ENCODE data around the gene NHSL2. TPM values are rescaled to one million over a fixed set of nuclear protein-coding genes. Genes with fewer than 3 reads are reported as not detected.

Gene NHSL2
- total and polyA plus RNA-seq, 2 experiments from 2014 or later = 4.7 to 9.5 TPM

DNA sequence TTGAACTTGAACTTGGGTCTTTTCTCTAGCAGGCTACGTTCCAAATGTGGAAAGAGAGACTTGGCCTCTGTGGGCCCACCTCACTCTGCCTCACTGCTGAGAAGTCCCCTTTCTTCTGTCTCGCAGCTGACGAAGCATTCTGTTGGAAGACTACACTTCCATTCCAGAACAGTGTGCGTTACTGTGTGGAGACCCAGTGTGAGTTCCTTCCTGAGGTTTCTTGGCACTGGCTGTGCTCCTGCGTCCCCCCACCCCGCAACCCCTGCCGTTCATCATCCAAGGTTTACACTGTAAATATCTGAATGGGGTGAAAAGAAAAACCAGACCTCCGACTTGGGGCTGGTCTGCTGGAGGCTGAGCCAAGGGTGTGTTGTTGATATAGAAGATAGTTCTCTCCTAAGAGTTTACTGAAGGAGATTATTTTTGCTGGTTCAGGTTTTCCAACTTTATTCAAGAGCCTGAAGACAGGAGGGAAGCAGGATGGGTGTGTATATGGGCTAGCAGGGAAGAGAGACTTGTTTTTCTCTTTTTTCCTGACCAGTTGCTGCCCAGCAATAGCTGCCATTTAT is 34.7 kb downstream of the NHSL2 start:
- no peak for TF ChIP-seq JUNB (IDR thresholded peaks at IDR 0.05; ENCODE audit: unreplicated experiment)
- no peak for TF ChIP-seq ZNF331 (CRISPR knock-in tag; IDR thresholded peaks at IDR 0.05; ENCODE audit: low read depth)
- no peak for TF ChIP-seq NANOG (IDR thresholded peaks at IDR 0.05; ENCODE audit: borderline replicate concordance)
- TF ChIP-seq CTCF (conservative IDR thresholded peaks at IDR 0.05; ENCODE audit: low read depth in 2 of 2) = no peak
- TF ChIP-seq CREB1 (CRISPR knock-in tag; IDR thresholded peaks at IDR 0.05; ENCODE audit: low read depth) = no peak
- no peak for TF ChIP-seq ETS1 (IDR thresholded peaks at IDR 0.05)
- TF ChIP-seq POLR2AphosphoS5 (IDR thresholded peaks at IDR 0.05; ENCODE audit: low read depth) = no peak
- TF ChIP-seq ZNF114 (CRISPR knock-in tag; IDR thresholded peaks at IDR 0.05) = no peak
- no peak for TF ChIP-seq STAT1 (IDR thresholded peaks at IDR 0.05; ENCODE audit: unreplicated experiment)
- TF ChIP-seq, protein P1, sequence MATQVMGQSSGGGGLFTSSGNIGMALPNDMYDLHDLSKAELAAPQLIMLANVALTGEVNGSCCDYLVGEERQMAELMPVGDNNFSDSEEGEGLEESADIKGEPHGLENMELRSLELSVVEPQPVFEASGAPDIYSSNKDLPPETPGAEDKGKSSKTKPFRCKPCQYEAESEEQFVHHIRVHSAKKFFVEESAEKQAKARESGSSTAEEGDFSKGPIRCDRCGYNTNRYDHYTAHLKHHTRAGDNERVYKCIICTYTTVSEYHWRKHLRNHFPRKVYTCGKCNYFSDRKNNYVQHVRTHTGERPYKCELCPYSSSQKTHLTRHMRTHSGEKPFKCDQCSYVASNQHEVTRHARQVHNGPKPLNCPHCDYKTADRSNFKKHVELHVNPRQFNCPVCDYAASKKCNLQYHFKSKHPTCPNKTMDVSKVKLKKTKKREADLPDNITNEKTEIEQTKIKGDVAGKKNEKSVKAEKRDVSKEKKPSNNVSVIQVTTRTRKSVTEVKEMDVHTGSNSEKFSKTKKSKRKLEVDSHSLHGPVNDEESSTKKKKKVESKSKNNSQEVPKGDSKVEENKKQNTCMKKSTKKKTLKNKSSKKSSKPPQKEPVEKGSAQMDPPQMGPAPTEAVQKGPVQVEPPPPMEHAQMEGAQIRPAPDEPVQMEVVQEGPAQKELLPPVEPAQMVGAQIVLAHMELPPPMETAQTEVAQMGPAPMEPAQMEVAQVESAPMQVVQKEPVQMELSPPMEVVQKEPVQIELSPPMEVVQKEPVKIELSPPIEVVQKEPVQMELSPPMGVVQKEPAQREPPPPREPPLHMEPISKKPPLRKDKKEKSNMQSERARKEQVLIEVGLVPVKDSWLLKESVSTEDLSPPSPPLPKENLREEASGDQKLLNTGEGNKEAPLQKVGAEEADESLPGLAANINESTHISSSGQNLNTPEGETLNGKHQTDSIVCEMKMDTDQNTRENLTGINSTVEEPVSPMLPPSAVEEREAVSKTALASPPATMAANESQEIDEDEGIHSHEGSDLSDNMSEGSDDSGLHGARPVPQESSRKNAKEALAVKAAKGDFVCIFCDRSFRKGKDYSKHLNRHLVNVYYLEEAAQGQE (IDR thresholded peaks at IDR 0.05; ENCODE audit: unreplicated experiment) = no peak
- no peak for TF ChIP-seq EZH2 (IDR thresholded peaks at IDR 0.05; ENCODE audit: low read depth, unreplicated experiment)
- TF ChIP-seq EZH2phosphoT487 (IDR thresholded peaks at IDR 0.05; ENCODE audit: unreplicated experiment) = no peak
- no peak for TF ChIP-seq ZNF462 (CRISPR knock-in tag; IDR thresholded peaks at IDR 0.05)
- H3K4me3 Mint-ChIP-seq = no peak overlapping the region
- H3K27ac Mint-ChIP-seq = no peak overlapping the region
- H3K36me3 Mint-ChIP-seq (ENCODE audit: low read depth) = peaks cover 4% of the 10 kb centered on the region; the same call in 1 of the 3 replicates
- Histone ChIP-seq H3K27ac (ENCODE audit: low read depth) (no peak overlapping the region), H3K4me1 (ENCODE audit: insufficient read depth) (peaks cover 3% of the 10 kb centered on the region), H3K79me2 (replicated peaks; ENCODE audit: insufficient read depth) (0 out of 2 replicates have a peak, but pooled peaks cover 4% of the 10 kb centered on the region), H3K36me3 (ENCODE audit: insufficient read depth) (no peaks in the 10 kb centered on the region), H3F3A (replicated peaks; ENCODE audit: low read depth) (no peaks in the 10 kb centered on the region), H4K20me1 (replicated peaks; ENCODE audit: insufficient read depth) (no peaks in the 10 kb centered on the region), H3K9me2 (ENCODE audit: insufficient read depth) (no peaks in the 10 kb centered on the region), H3K27me3 (ENCODE audit: insufficient read depth) (no peaks in the 10 kb centered on the region), H3K4me2 (no peak overlapping the region), H2AFZ (no peak overlapping the region), H3K4me3 (no peak overlapping the region)
- ATAC-seq (no peak), DNase-seq (ENCODE audit: low spot score) (no peak)
- peaks cover 1% of the 10 kb centered on the region for H3K27me3 Mint-ChIP-seq (ENCODE audit: insufficient read depth, low read depth, poor library complexity)
- H3K9me3 Mint-ChIP-seq = no peaks in the 10 kb centered on the region
- H3K4me1 Mint-ChIP-seq = peaks cover 45% of the 10 kb centered on the region

Measured in GM23338 (cell line).